ENCODE data around the gene TAF1D. TPM values are rescaled to one million over a fixed set of nuclear protein-coding genes. Genes with fewer than 3 reads are reported as not detected.
A peak's percentile ranks its signal among the peaks of the same experiment; 100 is the strongest.
"Not testable (repeated sequence)": the region's sequence is repeated elsewhere in the genome, so short reads cannot be mapped to it uniquely, and the experiment has no call there.

TAF1D gene
- total RNA-seq, 2 donors from 2014 or later, result 71.5 to 80.6 TPM

DNA sequence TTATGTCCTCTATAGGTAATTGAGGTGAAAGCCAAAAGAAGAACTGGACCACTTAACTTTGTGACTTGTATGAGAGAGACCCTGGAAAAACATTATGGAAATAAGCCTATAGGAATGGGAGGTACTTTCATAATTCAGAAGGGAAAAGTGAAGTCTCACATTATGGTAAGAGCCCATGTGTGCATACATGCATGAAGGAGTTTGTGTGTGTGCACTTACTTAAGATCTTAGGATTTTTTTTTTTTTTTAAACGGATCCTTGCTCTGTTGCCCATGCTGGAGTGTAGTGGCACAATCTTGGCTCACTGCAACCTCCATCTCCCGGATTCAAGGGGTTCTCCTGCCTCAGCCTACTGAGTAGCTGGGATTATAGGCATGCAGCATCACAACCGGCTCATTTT is 16.0 kb upstream of the TAF1D start:
- intact Hi-C loops (cut with DNase I, micrococcal nuclease), result no loop called here
- no peak for DNase-seq
- no peak for ATAC-seq

DNA sequence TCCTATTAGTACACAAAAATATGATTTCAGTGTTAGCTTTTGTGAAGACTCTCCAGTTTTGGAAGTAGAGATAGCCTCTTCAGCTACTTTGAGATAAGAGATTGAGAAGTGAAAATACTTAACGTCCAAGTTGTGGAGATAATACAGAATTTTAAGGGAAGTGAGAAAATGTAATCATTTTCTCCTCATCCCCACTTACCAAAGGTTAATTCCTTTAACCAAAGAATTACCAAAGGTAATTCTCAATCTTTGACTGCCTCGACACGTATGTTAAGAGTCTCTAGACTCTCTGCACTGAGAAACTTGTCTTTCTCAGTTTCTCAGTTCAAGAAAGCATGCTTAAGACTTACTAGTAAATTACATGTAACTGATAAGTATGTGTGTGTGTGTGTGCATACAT is 15.5 kb upstream of the TAF1D start:
- intact Hi-C loops (cut with DNase I, micrococcal nuclease), result no loop called here
- no peak for DNase-seq
- no peak for ATAC-seq

DNA sequence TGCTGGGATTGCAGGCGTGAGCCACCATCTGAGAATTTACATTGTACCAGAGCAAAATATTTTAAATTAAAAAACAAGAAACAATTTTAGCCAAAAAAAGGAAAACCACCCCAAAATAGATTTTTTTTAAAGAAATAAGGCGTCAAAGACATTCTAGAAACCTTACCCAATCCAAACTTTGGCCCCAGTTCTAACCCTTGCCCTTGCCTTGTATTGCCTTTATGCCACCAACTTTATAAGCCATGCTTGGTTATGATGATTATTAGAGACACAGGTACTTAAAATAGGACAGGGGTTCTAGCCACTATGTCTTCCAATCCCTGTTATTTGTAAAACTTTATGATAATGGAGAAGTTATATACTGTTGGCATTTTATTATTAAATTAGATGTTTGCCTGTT is 11.9 kb upstream of the TAF1D start:
- DNase-seq (no peak), ATAC-seq (no peak)
- intact Hi-C loops (cut with DNase I, micrococcal nuclease), result no loop called here

DNA sequence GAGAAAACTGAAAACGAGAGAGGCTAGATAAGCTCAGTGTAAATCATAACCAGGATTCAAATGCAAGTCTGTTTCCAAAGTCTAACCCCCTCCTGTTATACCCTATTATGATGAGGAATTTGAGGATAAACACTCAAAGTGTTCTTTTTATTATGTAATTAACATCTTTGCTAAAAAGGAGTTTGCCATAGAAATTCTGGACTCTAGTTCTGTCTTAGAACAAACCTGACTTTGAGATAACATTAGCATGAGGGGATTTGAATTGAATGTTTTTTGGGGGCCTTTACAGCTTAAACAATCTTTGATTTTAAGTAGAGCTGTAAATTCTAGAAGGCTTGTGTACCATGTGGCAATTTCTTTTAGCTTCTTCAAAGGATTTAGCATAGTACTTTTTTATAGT is 9.7 kb upstream of the TAF1D start:
- ATAC-seq, result no peak
- intact Hi-C loops (cut with DNase I, micrococcal nuclease), result no loop called here

DNA sequence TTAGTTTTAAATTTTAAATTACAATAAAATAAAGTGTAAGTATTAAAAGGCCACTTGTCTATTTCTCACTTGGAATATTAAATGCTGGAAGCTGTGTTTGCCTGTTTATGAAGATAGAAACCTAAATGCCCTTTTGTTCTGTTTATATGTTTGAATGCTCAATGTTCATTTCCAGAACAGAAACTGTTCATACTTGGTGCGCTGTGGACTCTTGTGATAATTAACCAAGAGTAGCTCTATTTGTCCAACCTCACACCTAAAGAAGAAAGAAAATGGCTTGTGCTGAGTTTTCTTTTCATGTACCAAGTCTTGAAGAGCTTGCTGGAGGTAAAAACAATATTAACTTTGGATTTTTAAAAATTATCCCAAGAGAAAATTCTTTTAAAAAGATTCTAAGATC is 5.8 kb upstream of the TAF1D start:
- ATAC-seq, result no peak
- no peak for DNase-seq
- intact Hi-C loops (cut with DNase I, micrococcal nuclease), result no loop called here

More for the DNA sequence above, 9.7 kb upstream of the TAF1D start:
- DNase-seq, result no peak

DNA sequence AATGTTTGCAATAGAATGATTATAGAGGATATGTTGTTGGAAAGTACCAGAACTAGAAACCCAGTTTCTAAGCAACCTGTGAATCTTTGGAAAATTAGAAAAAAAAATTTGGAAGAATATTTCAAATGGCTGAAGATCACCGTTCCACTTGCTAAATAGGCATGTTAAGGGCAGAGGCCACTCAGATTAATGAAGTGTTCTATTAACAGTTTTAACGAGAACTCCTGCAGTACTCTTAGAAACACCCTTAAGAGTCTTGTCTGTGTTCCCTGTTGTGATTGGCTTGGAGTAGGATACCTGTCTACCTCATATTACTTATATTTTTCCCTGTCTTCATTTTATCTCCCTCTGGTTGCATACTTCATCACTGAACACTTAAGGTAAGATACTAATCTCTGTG is 4.8 kb upstream of the TAF1D start:
- DNase-seq (no peak), ATAC-seq (no peak)
- intact Hi-C loops (cut with DNase I, micrococcal nuclease), result no loop called here

DNA sequence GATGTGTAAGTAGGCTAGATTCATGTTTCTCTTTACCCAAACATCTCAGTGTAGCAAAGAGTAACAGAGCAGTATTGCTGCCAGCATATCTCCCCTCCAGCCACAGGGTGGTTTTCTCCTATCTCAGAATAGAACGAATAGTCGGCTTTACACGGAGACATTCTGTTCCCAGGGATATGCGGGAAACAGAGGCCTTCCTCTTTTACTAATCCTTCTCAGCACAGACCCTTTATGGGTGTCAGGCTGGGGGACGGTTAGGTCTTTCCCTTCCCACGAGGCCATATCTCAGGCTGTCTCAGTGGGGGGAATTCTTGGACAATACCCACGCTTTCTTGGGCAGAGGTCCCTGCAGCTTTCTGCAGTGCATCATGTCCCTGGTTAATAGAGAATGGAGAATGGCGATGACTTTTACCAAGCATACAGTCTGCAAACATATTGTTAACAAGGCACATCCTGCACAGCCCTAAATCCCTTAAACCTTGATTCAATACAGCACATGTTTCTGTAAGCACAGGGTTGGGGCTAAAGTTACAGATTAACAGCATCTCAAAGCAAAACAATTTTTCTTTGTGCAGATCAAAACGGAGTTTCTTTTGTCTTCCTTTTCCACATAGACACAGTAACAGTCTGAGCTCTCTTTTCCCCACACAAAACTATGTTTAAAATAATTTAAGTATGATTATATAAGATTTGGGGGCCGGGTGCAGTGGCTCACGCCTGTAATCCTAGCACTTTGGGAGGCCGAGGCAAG is 3.9 kb upstream of the TAF1D start:
- DNase-seq; ATAC-seq; intact Hi-C loops (cut with DNase I, micrococcal nuclease): not testable (repeated sequence)

DNA sequence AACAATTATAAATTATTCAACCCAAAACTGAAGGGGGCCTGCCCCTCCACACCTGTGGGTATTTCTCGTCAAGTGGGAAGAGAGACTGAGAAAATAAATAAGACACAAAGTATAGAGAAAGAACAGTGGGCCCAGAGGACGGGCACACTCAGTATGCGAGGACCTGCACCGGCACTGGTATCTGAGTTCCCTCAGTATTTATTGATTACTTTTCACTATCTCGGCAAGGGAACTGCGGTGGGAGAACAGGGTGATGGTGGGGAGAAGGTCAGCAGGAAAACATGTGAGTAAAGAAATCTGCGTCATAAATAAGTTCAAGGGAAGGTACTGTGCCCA is 3.3 kb upstream of the TAF1D start:
- ATAC-seq (no peak), DNase-seq (no peak)
- intact Hi-C loops (cut with DNase I, micrococcal nuclease), result loop anchor here in 1 of 2 donors (5.0 kb wide), 1 partner anchor 38 kb away; the partner anchor contains the start of gene MED17

DNA sequence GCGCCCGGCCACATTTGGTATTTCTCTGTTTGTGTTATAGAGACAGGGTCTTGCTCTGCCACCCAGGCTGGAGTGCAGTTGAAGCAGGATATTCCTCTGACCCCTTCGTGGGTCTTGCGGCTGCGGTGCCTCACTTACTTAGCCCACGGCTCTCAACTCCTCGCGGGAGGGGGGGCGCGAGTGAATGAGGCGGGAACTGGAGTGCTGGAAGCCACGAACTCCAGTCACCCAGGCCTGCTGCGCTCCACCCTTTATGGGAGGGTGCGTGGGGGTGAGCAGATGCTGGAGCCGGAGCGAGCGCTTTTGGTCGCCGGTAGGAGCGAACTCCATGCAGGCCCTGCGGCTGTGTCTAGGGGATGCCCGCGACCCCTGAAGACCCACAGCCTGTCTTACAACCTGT is 2.0 kb upstream of the TAF1D start:
- ATAC-seq (no peak), DNase-seq (peak in 1 of 2 donors; percentile 35)
- intact Hi-C loops (cut with DNase I, micrococcal nuclease), result loop anchor here in 1 of 2 donors (5.0 kb wide), 1 partner anchor 39 kb away; the partner anchor contains the start of gene MED17

DNA sequence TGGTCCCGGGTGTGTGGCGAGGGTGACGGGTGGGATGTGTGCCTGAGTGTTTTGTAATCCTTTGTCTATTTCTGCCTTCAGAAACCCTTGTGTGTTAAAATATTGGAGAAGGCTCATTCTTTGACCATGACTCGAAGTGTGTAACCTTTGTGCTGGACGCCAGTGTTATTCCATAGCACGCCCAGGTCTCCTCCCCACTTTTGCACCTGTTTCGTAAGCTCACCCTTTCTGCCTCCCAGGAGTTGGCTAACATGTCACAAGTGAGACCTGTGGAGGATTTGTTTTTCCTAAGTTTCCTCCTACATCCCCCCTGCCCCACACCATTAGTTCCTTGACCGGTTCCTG is 559 bp upstream of the TAF1D start:
- ATAC-seq, result peak; percentile 74
- peak in 1 of 2 donors; percentile 68 for DNase-seq
- intact Hi-C loops (cut with DNase I, micrococcal nuclease), result loop anchor here in 1 of 2 donors (5.0 kb wide), 1 partner anchor 40 kb away; the partner anchor contains the start of gene MED17

DNA sequence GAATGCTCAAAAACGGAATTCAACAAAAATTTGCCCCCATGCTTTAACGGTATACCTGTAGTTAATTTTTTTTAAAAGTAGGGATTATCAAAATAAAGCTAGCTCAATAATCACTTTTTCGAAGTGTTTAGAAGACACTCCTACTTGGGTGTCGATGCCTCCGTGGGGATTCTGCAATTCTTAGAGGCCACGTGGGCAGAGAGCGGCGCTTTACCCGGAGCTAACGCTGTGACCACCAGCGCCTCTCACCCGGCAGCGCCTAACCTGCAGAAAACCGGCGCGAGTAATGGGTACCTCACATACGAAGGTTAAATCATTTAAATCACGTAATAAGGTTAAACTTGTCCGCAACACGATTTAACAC is 583 bp downstream of the TAF1D start:
- DNase-seq, result peak; percentile 57 to 70
- ATAC-seq, result peak; percentile 57
- intact Hi-C loops (cut with DNase I, micrococcal nuclease), result loop anchor here in 1 of 2 donors (5.0 kb wide), 1 partner anchor 42 kb away; the partner anchor contains the start of gene MED17

DNA sequence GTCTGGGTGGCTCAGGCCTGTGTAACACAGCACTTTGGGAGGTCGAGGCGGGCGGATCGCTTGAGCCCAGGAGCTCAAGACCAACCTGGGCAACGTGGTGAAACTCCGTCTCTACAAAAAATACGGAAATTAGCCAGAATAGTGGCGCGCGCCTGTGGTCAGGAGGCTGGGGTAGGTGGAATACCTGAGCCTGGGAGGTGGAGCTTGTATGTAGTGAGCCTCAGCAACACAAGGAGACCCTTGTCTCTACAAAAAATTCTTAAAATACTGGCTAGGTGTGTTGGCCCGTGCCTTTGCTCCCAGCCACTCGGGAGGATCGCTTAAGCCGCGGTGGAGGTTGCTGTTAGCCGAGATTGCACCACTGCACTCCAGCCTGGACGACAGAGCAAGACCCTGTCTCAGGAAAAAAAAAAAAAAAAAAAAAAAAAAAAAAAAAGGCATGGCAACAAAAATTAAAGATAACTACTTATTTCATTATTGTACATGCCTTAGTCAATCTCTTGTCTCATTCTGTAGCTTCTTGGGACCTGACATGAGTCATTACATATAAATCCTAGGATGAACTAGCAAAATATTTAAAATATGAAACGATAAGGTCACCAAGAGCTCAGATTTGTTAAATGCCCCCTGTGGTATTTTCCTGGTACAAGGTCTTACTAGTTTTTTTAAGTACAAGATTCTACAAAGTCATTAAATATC is 1.1 kb downstream of the TAF1D start:
- intact Hi-C loops (cut with DNase I, micrococcal nuclease), result loop anchor here in 1 of 2 donors (5.0 kb wide), 1 partner anchor 42 kb away; the partner anchor contains the start of gene MED17
- ATAC-seq, result peak; percentile 3
- DNase-seq, result peak in 1 of 2 donors; percentile 48

DNA sequence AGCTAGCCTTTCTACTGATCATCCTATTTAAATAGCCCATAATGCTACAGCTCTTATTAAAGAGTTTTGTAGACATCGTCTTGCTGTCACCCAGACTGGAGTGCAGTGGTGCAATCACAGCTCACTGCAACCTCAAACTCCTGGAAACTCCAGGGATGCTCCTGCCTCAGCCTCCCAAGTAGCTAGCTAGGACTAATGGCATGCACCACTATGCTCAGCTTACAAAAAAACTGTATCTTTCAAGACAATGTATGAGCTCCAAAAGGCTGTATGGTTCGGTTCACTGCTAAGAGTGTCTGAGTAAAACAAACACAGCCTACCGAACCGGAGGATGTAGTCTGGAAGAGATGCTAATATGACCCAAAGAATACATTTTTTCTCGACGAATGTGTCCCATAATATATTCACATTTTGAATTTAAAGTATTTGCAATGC is 2.6 kb downstream of the TAF1D start:
- intact Hi-C loops (cut with DNase I, micrococcal nuclease), result no loop called here
- no peak for DNase-seq
- ATAC-seq, result no peak

DNA sequence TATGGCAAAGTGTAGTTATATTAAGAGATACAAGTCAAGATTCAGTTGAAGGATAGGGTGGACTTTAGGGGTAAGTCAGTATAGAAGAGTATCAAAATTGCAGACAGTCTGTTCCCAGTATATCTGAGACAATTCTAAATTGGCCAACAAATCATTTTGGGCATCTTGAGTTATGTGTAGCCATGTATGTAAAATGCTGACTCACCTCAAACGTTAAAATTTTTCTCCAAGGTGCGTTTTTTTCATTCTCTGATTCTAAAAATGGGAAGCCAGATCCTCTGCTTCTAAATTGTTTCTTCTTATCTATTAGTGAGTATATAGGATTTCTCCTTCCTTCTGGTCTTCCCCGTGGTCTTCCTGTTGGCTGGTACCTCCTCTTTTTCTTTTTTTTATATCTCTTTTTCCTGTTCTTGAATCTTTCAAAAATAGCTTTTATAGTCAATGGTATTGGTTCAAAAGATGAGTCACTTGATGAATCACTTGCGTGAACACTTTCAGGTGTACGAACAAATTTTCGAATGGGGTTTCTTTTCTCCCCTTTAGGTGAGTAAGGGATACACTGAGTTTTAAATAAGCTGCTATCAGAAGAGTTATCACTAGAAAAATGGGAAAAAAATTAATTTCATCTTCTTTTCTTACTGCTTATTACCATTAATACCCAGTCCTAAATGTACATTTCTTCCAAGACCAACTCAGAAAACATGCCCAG is 3.2 kb downstream of the TAF1D start:
- ATAC-seq (no peak), DNase-seq (no peak)
- intact Hi-C loops (cut with DNase I, micrococcal nuclease), result no loop called here

DNA sequence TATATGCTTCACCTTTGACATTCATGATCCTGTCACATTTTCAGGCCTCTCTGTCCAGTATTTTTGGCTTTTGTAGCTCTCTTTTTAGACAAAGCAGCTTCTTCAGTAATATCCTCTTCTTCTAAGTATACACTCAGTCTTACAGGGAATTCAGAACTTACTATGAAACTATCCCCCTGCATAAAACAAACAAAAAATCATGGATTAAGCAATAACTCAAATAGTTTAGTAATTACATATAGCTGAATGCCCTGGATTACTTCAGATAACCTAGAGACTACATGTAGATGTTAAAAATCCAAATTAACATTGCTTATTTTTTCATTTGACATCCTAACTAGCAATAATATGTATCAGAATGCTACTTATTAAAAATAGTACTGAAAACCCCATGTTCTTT is 5.2 kb downstream of the TAF1D start:
- DNase-seq (no peak), ATAC-seq (no peak)
- intact Hi-C loops (cut with DNase I, micrococcal nuclease), result no loop called here

DNA sequence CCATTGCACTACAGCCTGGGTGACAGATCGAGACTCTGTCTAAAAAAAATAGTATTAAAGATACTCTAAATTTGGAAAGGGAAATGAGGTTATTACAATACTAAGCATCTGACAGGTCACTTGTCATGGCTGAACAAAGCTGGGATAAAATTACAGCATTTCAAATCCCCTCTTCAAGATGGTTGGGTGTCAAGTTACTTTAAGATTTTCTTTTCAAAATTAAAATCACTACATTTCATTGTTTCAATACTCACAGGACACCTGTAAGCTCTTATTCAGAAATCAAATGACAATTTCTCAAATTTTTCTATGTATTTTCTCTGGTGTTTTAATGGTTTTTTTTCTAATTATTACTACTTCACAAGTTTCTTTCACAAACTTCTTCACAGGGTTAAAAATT is 5.7 kb downstream of the TAF1D start:
- intact Hi-C loops (cut with DNase I, micrococcal nuclease), result no loop called here
- DNase-seq (no peak), ATAC-seq (no peak)

DNA sequence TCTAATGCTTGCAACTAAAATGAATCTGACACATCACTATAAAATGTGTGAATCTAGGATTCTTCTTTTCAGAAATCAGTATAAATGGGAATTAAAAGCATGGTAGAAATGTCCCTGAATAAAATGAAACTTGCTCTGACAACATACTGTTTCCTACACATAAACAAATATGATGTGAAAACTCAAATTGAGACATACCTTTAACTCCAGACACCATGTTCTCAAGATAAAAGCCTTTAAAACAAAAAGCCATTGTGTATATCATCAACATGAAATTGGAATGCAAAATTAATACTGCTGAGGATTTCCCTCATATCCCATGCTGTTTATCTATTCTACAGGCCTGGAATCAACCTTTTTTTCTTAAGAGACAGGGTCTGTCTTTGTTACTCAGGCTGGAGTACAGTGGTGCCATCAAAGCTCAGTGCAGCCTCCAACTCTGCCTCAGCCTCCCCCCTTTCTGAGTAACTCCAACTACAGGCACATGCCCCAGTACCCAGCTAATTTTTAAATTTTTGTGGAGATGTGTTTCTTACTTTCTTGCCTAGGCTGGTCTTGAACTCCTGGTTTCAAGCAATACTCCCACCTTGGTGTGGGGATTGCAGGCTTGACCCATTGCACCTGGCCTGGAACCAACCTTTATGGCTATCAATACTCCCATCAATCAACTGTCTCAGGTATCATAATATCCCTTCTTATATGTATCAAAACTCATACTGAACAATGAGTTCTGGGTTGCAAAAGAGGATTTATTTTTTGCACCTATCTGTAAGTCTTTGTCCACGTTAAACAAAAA is 6.7 kb downstream of the TAF1D start:
- ATAC-seq (no peak), DNase-seq (no peak)
- intact Hi-C loops (cut with DNase I, micrococcal nuclease), result no loop called here

DNA sequence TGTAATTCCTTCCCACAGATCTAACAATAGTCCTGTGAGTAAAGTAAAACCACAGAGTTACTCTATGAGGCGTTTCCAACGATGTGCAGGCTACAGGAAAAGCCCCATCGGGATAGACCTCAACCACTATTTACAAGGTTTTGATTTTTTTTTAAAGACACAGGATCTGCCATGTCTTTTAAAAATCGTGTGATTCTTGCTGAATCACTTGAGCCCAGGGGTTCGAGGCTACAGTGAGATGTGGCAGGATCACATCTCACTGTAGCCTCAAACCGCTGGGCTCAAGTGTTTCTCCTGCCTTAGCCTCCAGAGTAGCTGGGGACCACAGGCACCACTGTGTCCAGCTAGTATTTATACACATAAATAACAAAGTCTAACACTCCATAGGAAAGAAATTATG is 7.8 kb downstream of the TAF1D start:
- intact Hi-C loops (cut with DNase I, micrococcal nuclease), result no loop called here
- no peak for DNase-seq
- no peak for ATAC-seq
